Fibroblast of lung (primary cell): ENCODE measurements around the gene APOBEC3H. TPM values are rescaled to one million over a fixed set of nuclear protein-coding genes. Genes with fewer than 3 reads are reported as not detected.

Source experiments
- DNase-seq, 2 donors: peaks; one replicate each; pipeline versions ENCODE4 v3.0.0 to v3.0.0-alpha.2; 2010; ENCODE audit warnings: low read depth in 2 of 2
- H2AFZ ChIP-seq: 2 replicates; pipeline ENCODE4 v1.5.1; 2012; ENCODE audit warnings: low read length, control low read depth, inconsistent platforms
- H3K27ac ChIP-seq: 2 replicates; pipeline ENCODE4 v1.5.1; 2011; ENCODE audit warnings: low read length, control low read depth; ENCODE audit not compliant: insufficient read depth
- H3K27me3 ChIP-seq: 2 replicates; pipeline ENCODE4 v1.5.1; 2011; ENCODE audit warnings: mild to moderate bottlenecking, low read length; ENCODE audit not compliant: control insufficient read depth, insufficient read depth
- H3K36me3 ChIP-seq: 2 replicates; pipeline ENCODE4 v1.5.1; 2011; ENCODE audit warnings: low read length; ENCODE audit not compliant: control insufficient read depth, insufficient read depth
- H3K4me1 ChIP-seq: 2 replicates; pipeline ENCODE4 v1.5.1; 2011; ENCODE audit warnings: low read length; ENCODE audit not compliant: control insufficient read depth, insufficient read depth; ENCODE audit errors: extremely low read depth
- H3K4me2 ChIP-seq: 2 replicates; pipeline ENCODE4 v1.5.1; 2011; ENCODE audit warnings: low read length, control low read depth; ENCODE audit not compliant: insufficient read depth; ENCODE audit errors: extremely low read depth
- H3K4me3 ChIP-seq, 4 experiments: fragments of 200-600 bp in 1 of 4; sonication (generic) in 1 of 4; replicated peaks in 1 of 4; 2 replicates each; pipeline ENCODE4 v1.5.1; 2011 to 2016; ENCODE audit warnings: low read length in 4 of 4, low read depth in 3 of 4, mild to moderate bottlenecking in 3 of 4, control low read depth in 2 of 4, inconsistent platforms in 1 of 4, mixed read lengths in 1 of 4; ENCODE audit not compliant: insufficient read depth in 1 of 4; ENCODE audit errors: control extremely low read depth in 1 of 4
- H3K79me2 ChIP-seq: 2 replicates; pipeline ENCODE4 v1.5.1; 2012; ENCODE audit warnings: mild to moderate bottlenecking, low read length, inconsistent platforms; ENCODE audit not compliant: control insufficient read depth, insufficient read depth
- H3K9ac ChIP-seq: 2 replicates; pipeline ENCODE4 v1.5.1; 2011; ENCODE audit warnings: mild to moderate bottlenecking, low read length, control low read depth; ENCODE audit not compliant: insufficient read depth
- H3K9me3 ChIP-seq: 2 replicates; pipeline ENCODE4 v1.5.1; 2012; ENCODE audit warnings: low read depth, low read length; ENCODE audit not compliant: control insufficient read depth, insufficient read depth
- H4K20me1 ChIP-seq: 2 replicates; pipeline ENCODE4 v1.5.1; 2011; ENCODE audit warnings: low read length; ENCODE audit not compliant: control insufficient read depth, insufficient read depth; ENCODE audit errors: extremely low read depth
- CTCF ChIP-seq, 2 donors: IDR thresholded peaks in 1 of 2; conservative IDR thresholded peaks in 1 of 2; 1 replicate in 1 of 2; 2 replicates in 1 of 2; pipeline ENCODE4 v1.5.1; 2011 to 2012; ENCODE audit warnings: low read length in 2 of 2, control low read depth in 1 of 2, inconsistent platforms in 1 of 2, low read depth in 1 of 2, mild to moderate bottlenecking in 1 of 2
- EZH2 ChIP-seq: IDR thresholded peaks from 2 replicates; pipeline ENCODE4 v1.5.1; 2012; ENCODE audit warnings: low read length, control low read depth, mild to moderate bottlenecking; ENCODE audit errors: missing control alignments
- polyA plus RNA-seq, 2 donors: library from polyadenylated mRNA; depleted of rRNA in 1 of 2; stranded (reverse) in 1 of 2; unstranded in 1 of 2; fragments of >200 nt; gene quantifications; 2 replicates each; pipeline ENCODE4 v1.2.1, GENCODE V29; 2011 to 2012; ENCODE audit warnings: missing spikeins in 1 of 2
- total RNA-seq: library from RNA; depleted of rRNA; stranded (reverse); fragments of >200 nt; gene quantifications from 2 replicates; pipeline ENCODE4 v1.2.1, GENCODE V29; 2014

The APOBEC3H gene
- total and polyA plus RNA-seq, 2 donors (not counting 1 experiment from before 2014, with no cell fraction given): 0.20 to 1.3 TPM

DNA sequence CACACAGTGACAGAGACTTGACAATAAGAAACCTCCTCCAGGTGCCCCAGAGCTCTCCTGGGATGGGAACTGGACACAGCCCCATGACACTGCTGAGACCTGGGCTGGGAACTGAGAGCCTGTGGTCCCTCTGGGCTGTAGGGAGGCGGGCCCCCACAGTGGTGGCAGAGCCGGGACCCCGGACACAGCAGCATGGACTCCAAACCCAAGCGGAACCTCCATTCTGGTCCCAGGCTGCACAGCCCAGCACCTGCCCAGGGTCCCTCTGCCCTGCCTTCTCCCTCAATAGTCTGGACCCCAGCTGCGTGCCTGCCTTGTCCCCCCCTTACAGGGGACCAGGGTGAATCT, 8.4 kb upstream of the APOBEC3H start:
- Histone ChIP-seq H2AFZ (no peak overlapping the region), H3K9ac (no peak overlapping the region), H3K4me1 (no peaks in the 10 kb centered on the region), H3K27ac (no peak overlapping the region), H3K4me2 (no peak overlapping the region), H3K36me3 (no peaks in the 10 kb centered on the region), H3K27me3 (peaks cover 4% of the 10 kb centered on the region), H3K4me3 (no peak overlapping the region), H4K20me1 (no peaks in the 10 kb centered on the region), H3K79me2 (no peaks in the 10 kb centered on the region), H3K9me3 (no peaks in the 10 kb centered on the region)
- DNase-seq: no peak
- TF ChIP-seq EZH2 (no peak), CTCF (conservative IDR thresholded peaks at IDR 0.05 in 1 of 2, IDR thresholded peaks at IDR 0.05 in 1 of 2; ENCODE audit: low read depth in 1 of 2, low read length in 2 of 2) (no peak)

DNA sequence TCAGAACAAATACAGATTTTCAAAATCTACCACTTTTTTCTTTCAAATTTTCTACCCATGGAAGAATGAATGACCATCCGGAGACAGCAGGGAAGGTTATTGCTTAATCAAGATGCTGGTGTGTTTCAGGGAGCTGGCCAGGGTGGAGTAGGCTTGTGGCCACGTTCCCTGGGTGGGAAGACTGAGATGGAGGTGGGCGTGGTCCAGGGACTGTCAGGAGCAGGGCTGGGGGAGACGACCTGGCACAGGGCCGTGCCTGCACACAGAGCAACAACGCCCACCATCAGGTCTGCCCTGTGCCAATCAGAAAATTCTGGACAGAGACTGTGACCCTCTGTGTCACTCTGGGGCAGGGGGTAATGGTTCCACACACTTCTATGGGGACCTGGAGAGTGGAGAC, 7.1 kb upstream of the APOBEC3H start:
- H3K79me2 ChIP-seq: no peaks in the 10 kb centered on the region
- H3K4me2 ChIP-seq: no peak overlapping the region
- H3K4me3 ChIP-seq: no peak overlapping the region
- H4K20me1 ChIP-seq: no peaks in the 10 kb centered on the region
- no peak overlapping the region for H3K27ac ChIP-seq
- no peak for DNase-seq
- no peak overlapping the region for H3K9ac ChIP-seq
- no peaks in the 10 kb centered on the region for H3K36me3 ChIP-seq
- TF ChIP-seq CTCF (conservative IDR thresholded peaks at IDR 0.05 in 1 of 2, IDR thresholded peaks at IDR 0.05 in 1 of 2; ENCODE audit: low read depth in 1 of 2, low read length in 2 of 2): no peak
- TF ChIP-seq EZH2: no peak
- H3K27me3 ChIP-seq: peaks cover 4% of the 10 kb centered on the region
- H3K9me3 ChIP-seq: no peaks in the 10 kb centered on the region
- no peaks in the 10 kb centered on the region for H3K4me1 ChIP-seq
- H2AFZ ChIP-seq: no peak overlapping the region

- Histone ChIP-seq H4K20me1 (no peaks in the 10 kb centered on the region), H3K4me2 (no peak overlapping the region), H3K36me3 (no peaks in the 10 kb centered on the region), H3K9me3 (no peaks in the 10 kb centered on the region), H3K9ac (no peak overlapping the region), H3K79me2 (no peaks in the 10 kb centered on the region), H2AFZ (no peak overlapping the region), H3K4me3 (no peak overlapping the region), H3K27ac (no peak overlapping the region), H3K27me3 (peaks cover 4% of the 10 kb centered on the region), H3K4me1 (no peaks in the 10 kb centered on the region)
- no peak for DNase-seq
- TF ChIP-seq EZH2: no peak
- TF ChIP-seq CTCF (conservative IDR thresholded peaks at IDR 0.05 in 1 of 2, IDR thresholded peaks at IDR 0.05 in 1 of 2; ENCODE audit: low read depth in 1 of 2, low read length in 2 of 2): no peak
Observed at GRCh38 chr22:39090426-39091064, 6.5 kb upstream of the APOBEC3H start.
